ENCODE results near the gene NLRC3. TPM values are rescaled to one million over a fixed set of nuclear protein-coding genes. Genes with fewer than 3 reads are reported as not detected.

NLRC3 gene
- total and polyA plus RNA-seq, 12 donors, result 0.26 to 2.5 (median 1.0) TPM

GRCh38 chr16:3536851-3537250, 40.4 kb downstream of the NLRC3 start:
- TF ChIP-seq CTCF (IDR thresholded peaks at IDR 0.05), result no peak
- intact Hi-C loops (cut with DNase I), result no loop called here
- Histone ChIP-seq H3K27me3 (no peaks in the 10 kb centered on the region), H3K9me3 (no peaks in the 10 kb centered on the region), H3K4me3 (no peak overlapping the region), H3K4me1 (peaks cover 0 to 17% (median 0%) of the 10 kb centered on the region in 9 donors), H3K36me3 (peaks cover 0 to 94% (median 23%) of the 10 kb centered on the region in 9 donors), H3K27ac (peak overlapping the region in 6 of 10 donors; percentile 33 to 65 (median 56))
- 32 to 46% methylated on average over 4 of the region's 4 CpGs for WGBS, 2 donors
- peak; percentile 29 to 77 (median 70) for ATAC-seq
- DNase-seq, result peak in 1 of 2 donors; percentile 30

DNA sequence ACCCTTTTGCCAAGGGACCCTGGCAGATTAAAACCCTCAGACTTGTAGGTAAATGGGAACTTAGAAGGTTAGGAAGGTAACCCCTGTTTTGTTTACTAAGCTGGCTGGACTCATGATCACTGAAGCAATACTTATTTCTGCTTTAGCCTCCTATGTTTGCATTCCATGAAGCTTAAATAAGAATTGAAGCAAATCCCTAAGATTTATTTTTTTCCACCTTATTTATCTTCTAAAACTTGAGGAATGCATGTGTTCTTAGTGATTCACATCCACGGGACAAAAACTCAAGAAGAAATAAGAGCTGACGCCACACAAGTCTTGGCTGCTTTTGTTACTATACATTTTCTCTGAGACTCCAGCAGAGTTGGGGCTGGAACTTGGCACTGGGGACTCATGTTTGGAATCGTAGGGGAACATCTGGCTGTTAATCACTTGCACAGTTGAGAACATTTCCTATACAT, 40.9 kb downstream of the NLRC3 start:
- peaks cover 0 to 17% (median 0%) of the 10 kb centered on the region in 9 donors for H3K4me1 ChIP-seq
- no peak for ATAC-seq
- DNase-seq, result no peak
- WGBS, 2 donors, result 54 to 65% methylated on average over 3 of the region's 3 CpGs
- H3K36me3 ChIP-seq, result peaks cover 0 to 94% (median 23%) of the 10 kb centered on the region in 9 donors
- no peak overlapping the region for H3K4me3 ChIP-seq
- H3K9me3 ChIP-seq, result no peaks in the 10 kb centered on the region
- H3K27ac ChIP-seq, result peak overlapping the region in 6 of 10 donors; percentile 33 to 65 (median 56)
- no peak for TF ChIP-seq CTCF (IDR thresholded peaks at IDR 0.05)
- H3K27me3 ChIP-seq, result no peaks in the 10 kb centered on the region
- intact Hi-C loops (cut with DNase I), result no loop called here

- H3K9me3 ChIP-seq, result no peaks in the 10 kb centered on the region
- H3K4me1 ChIP-seq, result peaks cover 0 to 17% (median 0%) of the 10 kb centered on the region in 9 donors
- H3K4me3 ChIP-seq, result no peak overlapping the region
- no peak for TF ChIP-seq CTCF (IDR thresholded peaks at IDR 0.05)
- ATAC-seq, result peak in 1 of 8 donors; percentile 42
- WGBS, 2 donors, result 95 to 96% methylated on average over 10 of the region's 10 CpGs
- no peak for DNase-seq
- H3K27me3 ChIP-seq, result no peaks in the 10 kb centered on the region
- H3K27ac ChIP-seq, result no peak overlapping the region
- H3K36me3 ChIP-seq, result peaks cover 0 to 89% (median 22%) of the 10 kb centered on the region in 9 donors
- intact Hi-C loops (cut with DNase I), result no loop called here
Measured at GRCh38 chr16:3534126-3534525, 43.1 kb downstream of the NLRC3 start.

- 92% methylated on average over 12 of the region's 12 CpGs for WGBS, 2 donors
- intact Hi-C loops (cut with DNase I), result no loop called here
Measured at GRCh38 chr16:3532741-3533140, 44.5 kb downstream of the NLRC3 start.

More at GRCh38 chr16:3532741-3533140, 44.5 kb downstream of the NLRC3 start:
- no peaks in the 10 kb centered on the region for H3K27me3 ChIP-seq
- ATAC-seq (no peak), DNase-seq (no peak)
- H3K4me3 ChIP-seq, result no peak overlapping the region
- peaks cover 0 to 17% (median 0%) of the 10 kb centered on the region in 9 donors for H3K4me1 ChIP-seq
- H3K36me3 ChIP-seq, result peaks cover 0 to 92% (median 22%) of the 10 kb centered on the region in 9 donors
- no peak overlapping the region for H3K27ac ChIP-seq
- no peaks in the 10 kb centered on the region for H3K9me3 ChIP-seq
- no peak for TF ChIP-seq CTCF (IDR thresholded peaks at IDR 0.05)

Data from heart right ventricle (tissue), 16 donors.